ENCODE measurements around the gene VPS13A.
"Not testable (repeated sequence)": the region's sequence is repeated elsewhere in the genome, so short reads cannot be mapped to it uniquely, and the experiment has no call there.

Gene VPS13A

DNA sequence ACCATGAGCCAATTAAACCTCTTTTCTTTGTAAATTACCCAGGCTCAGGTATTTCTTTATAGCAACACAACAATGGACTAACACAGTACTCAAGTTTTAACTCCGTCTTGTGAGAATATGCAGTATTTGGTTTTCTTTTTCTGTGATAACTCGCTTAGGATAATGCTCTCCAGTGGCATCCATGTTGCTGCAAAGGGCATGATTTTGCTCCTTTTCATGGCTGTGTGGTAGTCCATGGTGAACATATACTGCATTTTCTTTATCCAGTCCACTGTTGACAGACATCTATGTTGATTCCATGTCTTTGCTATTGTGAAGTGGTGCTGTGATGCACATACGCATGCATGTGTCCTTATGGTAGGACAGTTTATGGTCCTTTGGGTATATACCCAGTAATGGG, 10.9 kb downstream of the VPS13A start:
- DNase-seq = no peak

DNA sequence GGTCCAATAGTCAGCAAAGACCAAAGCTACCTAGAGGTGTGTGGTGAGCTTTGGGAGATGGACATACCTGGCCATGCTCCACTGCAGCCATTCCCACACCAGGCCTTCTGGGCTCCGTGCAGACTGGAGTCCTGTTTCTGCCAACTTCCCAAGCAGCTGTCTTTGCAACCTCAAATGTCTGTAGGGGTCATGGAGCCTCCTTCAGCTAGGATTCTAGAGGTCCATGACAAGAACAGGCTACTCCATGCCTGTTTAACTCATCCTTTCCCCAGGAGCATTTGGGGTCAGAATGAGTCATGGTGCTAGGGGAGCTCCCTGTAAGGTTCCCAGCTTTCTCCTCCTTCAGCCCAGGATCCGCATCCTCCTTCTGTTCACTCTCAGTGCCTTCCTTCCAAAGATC, 17.1 kb downstream of the VPS13A start:
- peak; percentile 45 for DNase-seq

DNA sequence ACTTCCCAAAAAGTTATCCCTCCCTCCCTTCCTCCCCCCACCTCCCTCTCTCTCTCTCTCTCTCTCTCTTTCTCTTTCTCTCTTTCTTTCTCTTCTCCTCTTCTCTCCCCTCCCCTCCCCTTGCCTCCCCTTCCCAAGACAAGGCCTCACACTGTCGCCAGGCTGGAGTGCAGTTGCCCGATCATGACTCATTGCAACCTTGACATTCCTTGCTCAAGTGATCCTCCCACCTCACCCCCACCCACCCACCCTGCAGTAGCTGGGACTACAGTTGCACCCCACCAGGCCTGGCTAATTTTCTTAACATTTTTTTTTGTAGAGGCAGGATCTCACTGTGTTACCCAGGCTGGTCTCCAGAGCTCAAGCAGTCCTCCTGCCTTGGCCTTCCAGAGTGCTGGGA, 32.8 kb downstream of the VPS13A start:
- DNase-seq = peak; percentile 21

DNA sequence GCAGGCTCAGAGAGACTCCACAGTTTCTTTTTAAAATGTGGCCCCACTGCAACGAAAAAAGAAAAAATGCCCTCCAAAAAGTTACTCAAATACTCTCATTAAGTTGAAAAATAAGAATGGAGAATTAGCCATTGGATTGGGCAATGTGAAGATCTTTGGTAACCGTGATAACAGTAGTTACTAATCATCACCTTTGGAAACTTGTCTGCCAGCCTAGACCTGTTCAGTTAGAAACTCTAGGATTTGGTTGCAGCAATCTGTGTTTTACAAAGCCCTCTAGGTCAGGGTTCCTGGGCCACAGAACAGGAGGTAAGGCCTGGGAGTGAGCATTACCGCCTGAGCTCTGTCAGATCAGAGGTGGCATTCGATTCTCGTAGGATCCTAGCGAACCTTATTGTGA, 34.2 kb downstream of the VPS13A start:
- DNase-seq = no peak

DNA sequence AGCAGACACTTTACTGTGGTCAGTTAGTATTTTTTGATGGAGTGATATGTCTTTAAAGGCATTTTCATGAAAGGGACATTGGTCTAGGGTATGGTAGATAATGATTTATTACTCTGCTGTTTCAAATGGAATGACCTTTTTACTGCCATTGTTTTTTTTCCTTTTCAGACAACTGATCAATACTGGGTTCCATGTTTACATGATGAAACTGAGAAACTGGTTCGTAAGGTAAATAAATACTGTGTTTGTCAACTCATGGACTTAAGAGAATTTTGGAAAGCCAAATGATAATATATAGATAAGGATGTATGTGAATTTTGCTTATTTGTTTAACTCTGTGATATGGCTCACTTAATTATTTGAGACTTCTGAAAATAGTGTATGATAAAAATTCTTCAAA, 35.5 kb downstream of the VPS13A start:
- no peak for DNase-seq

DNA sequence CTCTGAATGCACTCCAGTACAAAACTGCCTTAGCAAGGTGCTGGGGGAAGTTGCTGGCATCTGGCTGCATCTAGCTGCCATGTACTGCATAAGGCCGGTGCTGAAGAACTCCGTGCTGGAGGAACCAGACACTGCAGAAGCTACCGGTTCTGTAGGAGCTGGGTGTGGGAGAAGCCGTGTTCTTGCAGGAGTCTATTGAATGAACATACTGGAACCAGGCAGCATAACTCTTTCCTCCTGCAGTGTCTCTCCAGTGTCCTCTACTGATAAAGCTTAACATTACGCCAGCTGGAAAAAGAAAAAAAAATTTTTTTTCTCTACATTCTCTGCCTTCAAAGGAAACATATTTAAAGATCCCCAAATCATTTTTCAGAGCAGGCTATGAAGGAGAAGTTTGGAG, 38.5 kb downstream of the VPS13A start:
- DNase-seq = peak; percentile 4

DNA sequence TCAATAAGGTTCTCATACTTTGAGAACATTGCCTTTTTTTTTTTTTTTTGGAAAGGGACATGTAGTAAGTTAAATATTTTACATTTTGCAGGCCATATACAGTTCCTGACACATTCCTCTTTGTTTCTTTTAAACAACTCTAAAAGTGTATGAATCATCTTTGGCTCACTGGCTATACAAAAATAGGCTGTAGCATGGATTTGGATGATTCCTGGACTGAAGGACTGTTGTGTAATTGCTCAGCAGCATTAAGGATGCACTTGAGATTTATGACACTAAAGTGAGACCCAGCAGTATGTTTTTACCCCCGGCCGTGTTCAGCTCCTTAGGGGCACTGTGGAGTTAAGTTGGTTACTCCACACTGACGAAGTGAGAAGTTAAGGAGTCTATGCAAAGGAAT, 41.3 kb downstream of the VPS13A start:
- peak; percentile 81 for DNase-seq

DNA sequence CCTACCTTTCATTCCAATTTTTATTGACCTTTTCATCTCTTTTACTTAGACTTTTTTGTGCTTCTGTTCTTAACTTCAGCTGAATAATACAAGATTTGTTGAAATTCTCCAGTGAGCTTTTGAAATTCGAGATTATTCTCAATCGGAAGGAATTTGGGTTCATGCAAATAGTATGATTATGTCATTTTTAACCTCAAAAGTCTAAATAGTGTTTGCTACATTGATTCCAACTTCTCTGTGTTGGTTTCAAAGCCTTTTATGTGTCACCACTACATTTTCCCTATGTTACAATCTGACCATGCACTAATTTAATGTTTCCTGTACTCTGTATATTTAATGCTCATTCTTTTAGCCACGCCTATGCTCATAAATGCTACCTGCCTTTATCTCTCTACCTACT, 44.1 kb downstream of the VPS13A start:
- no peak for DNase-seq

DNA sequence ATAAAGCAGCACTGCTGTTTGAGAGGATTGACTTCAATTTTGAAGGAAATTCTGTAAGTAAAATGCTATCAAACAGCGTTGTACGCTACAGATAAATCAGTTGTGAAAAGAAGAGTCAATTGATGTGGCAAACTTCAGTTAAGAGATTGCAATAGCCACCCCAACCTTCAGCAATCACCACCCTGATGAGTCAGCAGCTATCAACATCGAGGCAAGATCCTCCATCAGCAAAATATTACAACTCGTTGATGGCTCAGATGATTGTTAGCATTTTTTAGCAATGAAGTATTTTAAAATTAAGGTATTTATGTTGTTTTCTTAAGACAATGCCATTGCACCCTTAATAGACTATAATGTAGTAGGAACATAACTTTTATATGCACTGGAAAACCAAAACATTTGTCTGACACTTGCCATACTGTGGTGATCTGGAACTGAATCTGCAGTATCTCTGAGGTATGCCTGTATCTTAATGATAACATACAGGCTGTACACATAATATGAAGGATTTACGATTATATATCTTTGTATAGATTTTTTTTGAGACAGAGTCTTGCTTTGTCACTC, 47.5 kb downstream of the VPS13A start:
- peak; percentile 81 for DNase-seq

DNA sequence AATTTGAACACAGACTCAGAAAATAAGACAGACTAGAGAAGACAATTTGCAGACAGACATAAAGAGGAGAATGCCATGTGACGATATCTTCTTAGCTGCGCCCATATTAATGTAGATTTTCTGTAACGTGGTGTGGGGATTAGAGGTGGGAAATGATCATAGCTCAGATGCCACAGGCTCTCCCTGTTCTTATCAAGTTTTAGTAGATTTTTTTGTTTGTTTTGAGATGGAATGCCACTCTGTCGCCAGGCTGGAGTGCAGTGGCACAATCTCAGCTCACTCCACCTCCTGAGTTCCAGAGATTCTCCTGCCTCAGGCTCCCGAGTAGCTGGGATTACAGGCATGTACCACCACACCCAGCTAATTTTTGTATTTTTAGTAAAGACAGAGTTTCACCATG, 59.4 kb downstream of the VPS13A start:
- no peak for DNase-seq

DNA sequence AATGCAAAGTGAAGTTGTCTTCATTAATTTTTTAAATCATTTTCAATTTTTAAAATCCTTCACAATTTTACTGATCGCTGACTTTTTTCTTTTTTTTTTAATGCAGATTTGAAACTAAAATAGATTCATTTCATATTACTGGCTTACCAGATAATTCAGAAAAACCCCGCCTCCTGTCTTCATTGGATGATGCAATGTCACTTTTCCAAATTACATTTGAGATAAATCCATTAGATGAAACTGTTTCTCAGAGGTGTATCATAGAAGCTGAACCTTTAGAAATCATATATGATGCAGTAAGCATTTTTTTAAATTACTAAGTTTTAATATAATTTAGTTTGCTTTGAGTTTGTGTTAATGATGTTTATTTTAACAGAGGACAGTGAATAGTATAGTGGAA, 60.6 kb downstream of the VPS13A start:
- DNase-seq = no peak

DNA sequence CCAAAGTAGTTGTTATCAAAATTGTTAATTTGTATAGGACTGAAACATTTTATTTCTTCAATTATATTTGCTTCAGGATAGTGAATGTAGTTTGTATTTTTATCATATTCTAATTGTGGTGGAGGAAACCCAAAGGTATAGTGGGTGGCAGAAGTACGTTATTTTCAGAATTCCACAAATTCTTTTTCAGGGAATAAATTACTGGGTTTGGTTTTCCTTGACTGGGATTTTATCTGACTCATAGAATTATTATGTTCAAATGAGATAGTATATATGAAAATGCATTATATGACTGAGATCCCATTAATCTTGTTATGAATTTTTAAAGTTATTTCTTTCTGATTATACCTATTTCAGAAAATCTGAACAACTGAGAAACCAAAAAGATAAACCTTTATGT, 73.7 kb downstream of the VPS13A start:
- DNase-seq = peak; percentile 54

DNA sequence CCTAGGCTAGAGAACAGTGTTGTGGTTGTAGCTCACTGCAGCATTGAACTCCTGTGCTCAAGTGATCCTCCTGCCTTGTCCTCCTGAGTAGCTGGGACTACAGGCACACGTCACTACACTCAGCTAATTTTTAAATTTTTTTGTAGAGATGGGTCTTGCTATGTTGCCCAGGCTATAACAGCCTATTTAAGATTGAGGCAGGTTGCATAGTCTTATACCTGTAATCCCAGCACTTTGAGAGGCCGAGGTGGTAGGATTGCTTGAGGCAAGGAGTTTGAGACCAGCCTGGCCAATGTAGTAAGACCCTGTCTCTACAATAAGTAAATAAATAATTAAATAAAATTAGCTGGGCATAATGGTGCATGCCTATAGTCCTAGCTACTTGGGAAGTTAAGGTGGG, 79.9 kb downstream of the VPS13A start:
- DNase-seq = no peak

DNA sequence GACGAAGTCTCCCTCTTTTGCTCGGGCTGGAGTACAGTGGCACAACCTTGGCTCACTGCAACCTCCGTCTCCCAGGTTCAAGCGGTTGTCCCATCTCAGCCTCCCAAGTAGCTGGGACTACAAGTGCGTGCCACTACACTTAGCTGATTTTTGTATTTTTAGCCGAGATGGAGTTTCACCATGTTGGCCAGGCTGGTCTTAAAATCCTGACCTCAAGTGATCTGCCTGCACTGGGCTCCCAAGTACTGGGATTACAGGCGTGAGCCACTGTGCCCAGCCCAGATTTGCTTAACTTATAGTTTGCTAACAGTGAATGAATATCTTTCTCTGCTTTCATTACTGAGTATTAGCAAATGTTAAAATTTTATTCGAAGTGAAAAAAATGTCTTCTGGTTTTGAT, 84.3 kb downstream of the VPS13A start:
- DNase-seq = no peak

DNA sequence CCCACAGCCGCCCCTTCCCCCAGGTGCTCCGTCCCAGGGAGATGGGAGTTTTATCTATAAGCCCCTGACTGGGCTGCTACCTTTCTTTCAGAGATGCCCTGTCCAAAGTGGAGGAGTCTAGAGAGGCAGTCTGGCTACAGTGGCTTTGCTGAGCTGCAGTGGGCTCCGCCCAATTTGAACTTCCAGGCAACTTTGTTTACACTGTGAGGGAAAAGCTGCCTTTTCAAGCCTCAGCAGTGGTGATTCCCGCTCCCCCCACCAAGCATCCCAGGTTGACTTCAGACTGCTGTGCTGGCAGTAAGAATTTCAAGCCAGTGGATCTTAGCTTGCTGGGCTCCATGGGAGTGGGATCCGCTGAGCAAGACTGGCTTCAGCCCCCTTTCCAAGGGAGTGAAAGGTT, 90.4 kb downstream of the VPS13A start:
- DNase-seq = not testable (repeated sequence)

DNA sequence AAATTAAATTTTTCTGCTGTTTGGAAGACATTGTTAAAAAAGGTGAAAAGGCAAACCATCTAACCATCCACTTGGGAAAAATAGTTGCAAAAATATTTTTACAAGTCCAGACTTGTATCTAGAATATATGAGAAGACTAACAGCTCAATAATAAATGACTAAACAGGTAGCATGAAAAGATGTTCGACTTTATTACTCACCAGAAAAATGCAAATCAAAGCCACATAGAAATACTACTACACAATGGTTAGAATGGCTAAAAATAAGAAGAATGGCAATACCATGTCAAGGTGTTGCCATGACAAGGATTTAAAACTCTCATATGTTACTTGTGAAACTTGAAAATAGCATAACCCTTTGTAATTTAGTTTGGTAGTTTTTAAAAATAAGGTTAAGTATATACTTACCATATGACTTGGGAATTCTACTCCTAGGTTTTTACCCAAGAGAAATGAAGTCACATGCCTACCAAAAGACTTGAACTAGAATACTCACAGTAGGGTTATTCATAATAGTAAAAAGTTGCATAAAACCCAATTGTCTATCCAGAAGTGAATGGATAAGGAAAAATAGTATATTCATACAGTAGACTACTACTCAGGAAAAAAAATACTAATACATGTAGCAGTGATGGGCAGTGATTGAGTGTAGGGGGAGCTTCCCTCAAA, 93.8 kb downstream of the VPS13A start:
- no peak for DNase-seq

DNA sequence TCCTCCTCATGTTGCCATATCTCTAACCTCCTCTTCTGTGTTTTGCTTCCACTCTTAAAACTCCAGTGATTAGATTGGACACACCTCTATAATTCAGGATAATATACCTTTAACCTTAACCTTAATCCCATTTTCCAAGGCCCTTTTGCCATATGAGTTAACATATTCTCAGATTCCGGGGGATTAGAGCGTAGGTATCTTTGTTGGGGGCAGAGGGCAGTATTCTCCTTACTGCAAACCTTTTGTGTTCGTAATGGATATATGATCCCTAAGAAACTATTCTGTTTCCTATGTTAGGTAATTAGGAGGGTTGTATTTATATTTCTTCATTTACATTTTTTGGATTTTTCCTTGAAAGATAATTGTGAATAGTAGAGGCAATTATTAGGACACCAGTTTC, 99.5 kb downstream of the VPS13A start:
- DNase-seq = no peak

DNA sequence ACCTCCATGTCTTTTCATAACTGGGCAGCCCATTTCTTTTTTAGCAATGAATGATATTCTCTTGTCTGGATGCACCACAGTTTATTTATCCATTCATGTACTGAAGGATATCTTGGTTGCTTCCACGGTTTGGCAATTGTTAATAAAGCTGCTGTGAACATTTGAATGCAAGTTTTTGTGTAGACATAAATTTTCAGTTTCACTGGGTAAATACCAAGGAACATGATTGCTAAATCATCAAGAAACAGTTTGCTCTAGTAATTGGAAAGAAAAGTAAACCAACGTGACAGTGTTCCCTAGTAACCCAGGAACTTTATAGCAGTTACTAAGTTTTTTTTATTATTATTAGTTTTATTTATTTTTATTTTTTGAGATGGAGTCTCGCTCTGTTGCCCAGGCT, 100.4 kb downstream of the VPS13A start:
- DNase-seq = no peak

DNA sequence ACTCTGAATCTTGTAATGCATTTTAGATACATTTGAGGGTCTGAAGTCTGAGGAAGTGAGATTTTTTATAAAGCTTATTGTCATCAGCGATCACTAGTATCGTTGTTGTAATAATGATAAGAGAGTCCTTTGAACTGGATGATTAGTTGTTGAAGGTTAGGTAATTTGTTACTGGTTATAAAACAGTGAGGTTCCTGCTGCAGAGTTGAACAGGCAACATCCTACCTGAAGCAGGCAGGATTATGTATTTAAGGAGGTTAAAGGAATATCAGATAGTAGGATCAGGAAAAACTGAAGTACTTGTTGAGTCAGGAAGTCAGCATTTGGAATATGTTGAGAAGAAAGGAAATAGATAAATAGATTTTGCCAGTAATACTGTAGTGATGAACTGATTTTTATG, 106.7 kb downstream of the VPS13A start:
- no peak for DNase-seq

DNA sequence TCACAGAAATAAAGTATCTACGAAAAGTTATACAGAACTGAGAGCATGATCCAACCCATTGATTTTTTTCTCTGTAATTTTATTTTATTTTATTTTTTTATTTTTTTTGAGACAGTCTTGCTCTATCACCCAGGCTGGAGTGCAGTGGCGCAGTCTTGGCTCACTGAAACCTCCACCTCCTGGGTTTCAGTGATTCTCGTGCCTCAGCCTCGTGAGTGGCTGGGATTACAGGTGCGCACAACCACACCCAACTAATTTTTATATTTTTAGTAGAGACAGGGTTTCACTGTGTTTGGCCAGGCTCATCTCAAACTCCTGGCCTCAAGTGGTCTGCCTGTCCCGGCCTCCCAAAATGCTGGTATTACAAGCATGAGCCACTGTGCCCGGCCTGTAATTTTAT, 107.3 kb downstream of the VPS13A start:
- DNase-seq = no peak

DNA sequence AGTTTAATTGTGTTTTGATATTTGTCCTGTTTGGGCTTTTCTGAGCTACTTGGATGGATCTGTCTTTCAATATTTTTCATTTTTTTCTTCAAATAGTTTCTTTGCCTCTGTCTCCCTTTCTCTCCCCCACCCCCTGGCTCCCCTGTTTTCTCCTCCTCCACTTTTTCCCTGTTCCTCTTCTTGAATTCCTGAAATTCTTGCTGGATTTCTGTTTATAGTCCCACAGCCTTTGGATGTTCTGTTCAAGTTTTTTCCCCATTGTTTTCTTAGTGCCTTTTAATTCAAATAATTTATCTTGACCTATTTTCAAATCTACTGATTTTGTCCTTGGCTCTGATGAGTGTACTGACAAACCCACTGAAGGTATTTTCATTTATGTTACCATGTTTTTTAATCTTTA, 113.0 kb downstream of the VPS13A start:
- DNase-seq = peak; percentile 27

DNA sequence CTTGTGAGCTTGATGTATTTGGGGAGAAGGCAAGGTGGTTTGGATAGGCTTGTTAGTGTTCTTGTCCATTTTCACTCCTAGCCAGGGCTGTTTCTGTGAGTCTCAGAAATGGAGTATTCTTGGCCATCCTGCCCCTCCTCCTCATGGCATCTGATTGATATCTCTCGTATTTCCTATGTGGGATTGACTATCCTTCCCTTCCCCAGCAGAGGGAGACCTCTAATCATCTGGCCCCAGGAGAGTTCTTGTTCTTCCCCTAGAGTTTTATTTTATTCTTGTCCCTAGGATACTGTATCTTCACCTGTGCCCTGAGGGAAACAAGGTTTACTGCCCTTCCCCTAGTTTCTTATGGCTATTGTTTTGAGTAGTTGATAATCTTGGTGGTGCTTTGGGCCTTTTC, 114.4 kb downstream of the VPS13A start:
- peak; percentile 55 for DNase-seq

DNA sequence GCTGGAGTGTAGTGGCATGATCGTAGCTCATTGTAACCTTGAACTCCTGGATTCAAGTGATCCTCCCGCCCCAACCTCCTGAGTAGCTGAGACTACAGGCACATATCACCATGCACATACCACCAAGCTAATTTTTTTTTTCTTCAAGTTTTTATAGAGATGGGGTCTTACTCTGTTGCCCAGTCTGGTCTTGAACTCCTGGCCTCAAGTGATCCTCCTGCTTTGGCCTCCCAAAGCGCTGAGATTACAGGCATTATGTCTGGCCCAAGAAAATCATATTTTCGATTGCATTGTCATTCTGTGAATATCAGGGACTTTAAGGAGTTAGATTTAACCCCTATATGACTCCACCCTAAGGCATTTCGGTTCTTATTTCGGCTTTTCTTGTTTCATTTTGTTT, 116.6 kb downstream of the VPS13A start:
- DNase-seq = no peak

DNA sequence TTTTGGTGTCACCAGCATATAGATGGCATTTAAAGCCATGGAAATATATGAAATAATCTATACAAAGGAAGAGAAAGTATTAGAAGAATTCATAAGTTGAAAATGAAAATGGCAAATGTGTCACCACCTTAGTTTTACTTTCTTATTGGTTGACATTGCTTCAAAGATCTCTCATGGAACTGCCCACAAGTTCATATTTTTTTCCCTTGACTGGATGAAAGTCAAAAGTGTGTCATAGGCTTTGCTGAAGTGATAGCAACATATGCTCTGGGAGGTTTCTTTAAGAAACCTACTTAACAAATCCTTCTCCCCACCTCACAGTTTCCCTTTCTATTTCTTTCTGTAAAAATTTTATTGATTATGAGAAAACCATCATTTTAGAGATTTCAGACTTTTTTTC, 127.2 kb downstream of the VPS13A start:
- DNase-seq = no peak

DNA sequence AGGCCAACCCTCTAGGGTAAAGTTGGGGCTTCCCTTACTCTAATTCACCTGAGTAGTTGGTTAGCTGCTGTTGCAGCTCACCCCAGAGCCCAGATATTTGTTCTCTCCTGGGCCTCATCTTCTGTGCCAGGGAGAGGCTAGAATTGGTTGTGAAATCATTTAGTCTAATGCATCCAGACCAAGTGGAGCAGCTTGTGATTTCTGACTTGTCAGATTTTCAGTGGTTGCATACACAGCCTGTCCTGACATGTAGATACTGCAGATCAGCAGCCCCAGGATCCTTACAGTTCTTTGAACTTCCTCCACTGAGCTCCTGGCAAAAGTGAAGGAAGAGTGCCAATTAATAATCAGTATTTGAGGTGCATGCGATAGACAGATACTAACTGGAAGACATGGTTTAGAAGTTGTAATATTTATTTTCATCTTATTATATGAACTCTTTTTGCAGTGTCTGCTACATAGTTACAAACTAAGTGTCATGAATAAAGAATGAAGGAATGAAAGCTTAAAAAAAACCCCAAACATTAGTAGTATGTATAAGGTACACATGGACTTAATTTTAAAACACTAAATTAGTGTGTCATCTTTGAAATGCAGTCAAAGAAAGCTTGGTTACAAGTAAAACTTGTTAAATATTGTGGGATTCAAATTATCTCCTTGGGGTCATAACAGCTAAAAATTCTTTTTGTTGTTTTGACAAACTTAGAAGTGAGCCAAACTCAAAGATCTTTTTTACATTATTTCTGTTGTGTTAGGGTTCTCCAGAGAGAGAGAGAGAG, 128.5 kb downstream of the VPS13A start:
- peak; percentile 11 for DNase-seq
